ENCODE results near the gene KCNK5. TPM values are rescaled to one million over a fixed set of nuclear protein-coding genes. Genes with fewer than 3 reads are reported as not detected.

The KCNK5 gene
- total and polyA plus RNA-seq, 9 of the 15 experiments (the other 6 are each of a cell fraction or from before 2014, with no cell fraction given), result 1.5 to 45.8 (median 25.8) TPM

DNA sequence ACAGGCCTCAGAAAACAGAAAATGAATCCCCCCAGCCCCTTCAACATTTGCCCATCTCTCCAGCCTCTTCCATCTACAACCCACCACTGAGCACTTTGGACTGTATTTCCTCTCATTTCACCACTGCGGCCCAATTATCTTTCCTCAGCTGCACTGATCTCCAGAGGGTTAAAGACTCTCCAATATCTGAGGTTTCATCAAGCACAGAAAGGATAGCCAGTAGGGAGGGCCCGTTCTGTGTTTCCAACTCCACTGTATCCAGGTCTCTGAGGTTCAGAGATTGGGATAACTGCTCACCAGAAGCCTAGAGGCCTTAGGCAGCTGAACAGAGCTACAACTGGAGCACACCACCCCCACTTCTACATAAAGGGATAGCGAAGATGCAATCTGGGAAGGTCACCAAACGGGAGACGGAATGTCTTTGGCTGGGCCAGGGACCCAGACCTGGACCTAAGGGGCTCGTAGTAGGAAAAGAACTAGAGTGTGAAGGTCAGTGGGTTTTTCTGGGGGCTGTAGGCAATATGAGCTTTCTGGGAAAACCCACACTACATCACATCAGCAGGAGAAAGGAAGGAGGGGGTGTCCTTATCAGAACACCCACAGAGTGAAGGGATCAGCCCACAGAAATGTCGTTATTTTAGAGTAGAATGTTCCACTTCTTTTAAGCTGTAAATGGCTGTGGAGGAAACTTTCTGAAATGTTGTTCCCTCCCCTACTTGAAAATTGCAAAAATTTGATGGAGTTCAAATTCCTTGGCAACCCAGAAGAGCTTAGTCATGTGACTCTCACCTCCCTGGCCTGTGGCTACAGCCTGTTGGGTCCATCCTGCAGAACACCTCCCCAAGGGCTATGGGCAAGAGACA is 7.3 kb downstream of the KCNK5 start (continued):
- TF ChIP-seq, protein P1, sequence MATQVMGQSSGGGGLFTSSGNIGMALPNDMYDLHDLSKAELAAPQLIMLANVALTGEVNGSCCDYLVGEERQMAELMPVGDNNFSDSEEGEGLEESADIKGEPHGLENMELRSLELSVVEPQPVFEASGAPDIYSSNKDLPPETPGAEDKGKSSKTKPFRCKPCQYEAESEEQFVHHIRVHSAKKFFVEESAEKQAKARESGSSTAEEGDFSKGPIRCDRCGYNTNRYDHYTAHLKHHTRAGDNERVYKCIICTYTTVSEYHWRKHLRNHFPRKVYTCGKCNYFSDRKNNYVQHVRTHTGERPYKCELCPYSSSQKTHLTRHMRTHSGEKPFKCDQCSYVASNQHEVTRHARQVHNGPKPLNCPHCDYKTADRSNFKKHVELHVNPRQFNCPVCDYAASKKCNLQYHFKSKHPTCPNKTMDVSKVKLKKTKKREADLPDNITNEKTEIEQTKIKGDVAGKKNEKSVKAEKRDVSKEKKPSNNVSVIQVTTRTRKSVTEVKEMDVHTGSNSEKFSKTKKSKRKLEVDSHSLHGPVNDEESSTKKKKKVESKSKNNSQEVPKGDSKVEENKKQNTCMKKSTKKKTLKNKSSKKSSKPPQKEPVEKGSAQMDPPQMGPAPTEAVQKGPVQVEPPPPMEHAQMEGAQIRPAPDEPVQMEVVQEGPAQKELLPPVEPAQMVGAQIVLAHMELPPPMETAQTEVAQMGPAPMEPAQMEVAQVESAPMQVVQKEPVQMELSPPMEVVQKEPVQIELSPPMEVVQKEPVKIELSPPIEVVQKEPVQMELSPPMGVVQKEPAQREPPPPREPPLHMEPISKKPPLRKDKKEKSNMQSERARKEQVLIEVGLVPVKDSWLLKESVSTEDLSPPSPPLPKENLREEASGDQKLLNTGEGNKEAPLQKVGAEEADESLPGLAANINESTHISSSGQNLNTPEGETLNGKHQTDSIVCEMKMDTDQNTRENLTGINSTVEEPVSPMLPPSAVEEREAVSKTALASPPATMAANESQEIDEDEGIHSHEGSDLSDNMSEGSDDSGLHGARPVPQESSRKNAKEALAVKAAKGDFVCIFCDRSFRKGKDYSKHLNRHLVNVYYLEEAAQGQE (IDR thresholded peaks at IDR 0.05; ENCODE audit: borderline replicate concordance), result 0 out of 2 replicates have a peak, but pooled peaks have one; percentile 24
- TF ChIP-seq, protein P1 (CRISPR knock-in tag; IDR thresholded peaks at IDR 0.05; ENCODE audit: low read depth), result no peak
- TF ChIP-seq ZNF324 (CRISPR knock-in tag; IDR thresholded peaks at IDR 0.05), result no peak
- TF ChIP-seq, protein P2, sequence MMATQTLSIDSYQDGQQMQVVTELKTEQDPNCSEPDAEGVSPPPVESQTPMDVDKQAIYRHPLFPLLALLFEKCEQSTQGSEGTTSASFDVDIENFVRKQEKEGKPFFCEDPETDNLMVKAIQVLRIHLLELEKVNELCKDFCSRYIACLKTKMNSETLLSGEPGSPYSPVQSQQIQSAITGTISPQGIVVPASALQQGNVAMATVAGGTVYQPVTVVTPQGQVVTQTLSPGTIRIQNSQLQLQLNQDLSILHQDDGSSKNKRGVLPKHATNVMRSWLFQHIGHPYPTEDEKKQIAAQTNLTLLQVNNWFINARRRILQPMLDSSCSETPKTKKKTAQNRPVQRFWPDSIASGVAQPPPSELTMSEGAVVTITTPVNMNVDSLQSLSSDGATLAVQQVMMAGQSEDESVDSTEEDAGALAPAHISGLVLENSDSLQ (IDR thresholded peaks at IDR 0.05), result no peak
